NCI-H69 (cell line): ENCODE measurements around the gene VPS37D.
A peak's percentile ranks its signal among the peaks of the same experiment; 100 is the strongest.

Experiments used
- DNase-seq: peaks from one replicate; lab custom pipeline; 2025; lab: John Stamatoyannopoulos, UW

The VPS37D gene

DNA sequence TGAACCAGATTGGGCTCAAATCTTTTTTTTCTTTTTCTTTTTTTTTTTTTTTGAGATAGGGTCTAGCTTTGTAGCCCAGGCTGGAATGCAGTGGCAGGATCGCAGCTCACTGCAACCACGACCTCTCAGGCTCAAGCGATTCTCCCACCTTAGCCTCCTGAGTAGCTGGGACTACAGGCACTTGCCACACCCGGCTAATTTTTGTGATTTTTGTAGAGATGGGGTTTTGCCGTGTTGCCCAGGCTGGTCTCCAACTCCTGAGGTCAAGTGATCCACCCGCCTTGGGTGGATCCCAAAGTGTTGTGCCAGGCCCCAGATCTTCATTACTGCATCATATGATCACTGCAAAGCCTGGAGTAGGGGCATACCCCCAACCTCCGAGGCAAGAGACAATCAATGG lies 12.9 kb downstream of the VPS37D start:
- DNase-seq, result no peak

DNA sequence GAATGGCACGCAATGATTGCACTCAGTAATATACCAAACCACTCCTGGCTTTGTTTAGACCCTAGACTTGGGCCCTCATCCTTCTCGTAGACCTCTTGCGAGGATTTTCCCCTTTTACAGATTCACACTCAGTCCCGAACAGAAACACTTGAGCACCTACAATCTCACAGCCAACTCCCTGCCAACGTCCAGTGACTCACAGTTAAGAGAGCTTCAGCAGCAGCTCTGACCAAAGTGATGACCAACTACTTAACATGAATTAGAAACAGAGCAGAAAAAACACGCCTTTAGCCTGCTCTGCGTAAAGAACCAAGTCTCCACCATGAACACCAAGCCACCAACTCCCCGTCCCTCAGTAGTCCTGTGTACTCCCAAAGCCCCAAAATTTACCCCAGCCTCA lies 13.4 kb downstream of the VPS37D start:
- DNase-seq, result no peak

DNA sequence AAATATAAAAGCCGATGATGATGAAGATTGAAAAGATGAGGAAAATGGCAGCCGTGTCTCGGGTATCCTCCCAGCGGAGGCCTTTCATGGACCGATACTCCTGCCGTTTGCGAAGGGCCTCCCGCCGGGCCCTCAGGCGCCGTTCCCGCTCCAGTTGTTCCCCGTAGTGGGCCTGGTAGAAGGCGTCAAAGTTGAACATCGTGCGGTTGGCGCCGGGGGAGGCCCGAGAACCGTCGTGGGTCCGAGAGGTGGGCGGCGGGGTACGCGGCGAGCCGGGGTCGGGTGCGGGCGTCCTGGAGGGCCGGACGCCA lies 15.1 kb downstream of the VPS37D start:
- peak; percentile 46 for DNase-seq

DNA sequence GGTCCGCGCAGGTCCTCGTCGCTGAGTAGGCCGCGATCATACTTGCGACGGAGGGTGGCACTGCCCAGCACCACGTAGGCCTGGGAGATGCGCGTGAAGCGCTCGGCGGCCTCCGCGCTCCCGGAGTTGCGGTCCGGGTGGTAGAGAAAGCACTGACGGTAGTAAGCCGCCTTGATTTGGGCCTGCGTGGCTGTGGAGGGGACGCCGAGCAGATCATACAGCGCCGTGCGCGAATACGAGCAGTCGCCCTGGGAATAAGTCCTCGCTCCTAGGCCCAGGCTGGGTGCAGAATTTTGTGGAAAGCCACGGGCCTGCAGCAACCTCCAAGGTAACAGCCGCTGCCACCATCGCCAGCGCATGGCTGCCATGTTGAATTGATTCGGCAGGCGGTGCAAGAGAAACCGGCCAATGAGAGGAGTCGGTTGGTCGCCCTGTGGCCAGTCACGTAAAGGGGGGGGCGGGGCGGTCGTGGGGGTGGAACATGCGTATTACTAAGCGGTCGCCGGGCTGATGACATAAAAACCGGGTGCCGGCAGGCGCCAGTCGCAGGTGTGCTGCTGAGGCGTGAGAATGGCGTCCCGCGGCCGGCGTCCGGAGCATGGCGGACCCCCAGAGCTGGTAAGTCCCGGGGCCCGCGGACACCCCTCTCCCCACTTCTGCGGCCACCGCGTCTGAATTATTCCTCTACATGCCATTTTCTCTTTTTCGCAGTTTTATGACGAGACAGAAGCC lies 15.6 kb downstream of the VPS37D start, which contains the start of the genes BUD23 and DNAJC30:
TSS of gene BUD23 (plus strand) at position 542 of the 732 bp plus-strand sequence. CDS start at position 571, 29 bp downstream.
TSS of gene DNAJC30 (minus strand) at position 398 of the 732 bp plus-strand sequence. CDS start at position 368, 30 bp downstream.
- peak; percentile 99 for DNase-seq

DNA sequence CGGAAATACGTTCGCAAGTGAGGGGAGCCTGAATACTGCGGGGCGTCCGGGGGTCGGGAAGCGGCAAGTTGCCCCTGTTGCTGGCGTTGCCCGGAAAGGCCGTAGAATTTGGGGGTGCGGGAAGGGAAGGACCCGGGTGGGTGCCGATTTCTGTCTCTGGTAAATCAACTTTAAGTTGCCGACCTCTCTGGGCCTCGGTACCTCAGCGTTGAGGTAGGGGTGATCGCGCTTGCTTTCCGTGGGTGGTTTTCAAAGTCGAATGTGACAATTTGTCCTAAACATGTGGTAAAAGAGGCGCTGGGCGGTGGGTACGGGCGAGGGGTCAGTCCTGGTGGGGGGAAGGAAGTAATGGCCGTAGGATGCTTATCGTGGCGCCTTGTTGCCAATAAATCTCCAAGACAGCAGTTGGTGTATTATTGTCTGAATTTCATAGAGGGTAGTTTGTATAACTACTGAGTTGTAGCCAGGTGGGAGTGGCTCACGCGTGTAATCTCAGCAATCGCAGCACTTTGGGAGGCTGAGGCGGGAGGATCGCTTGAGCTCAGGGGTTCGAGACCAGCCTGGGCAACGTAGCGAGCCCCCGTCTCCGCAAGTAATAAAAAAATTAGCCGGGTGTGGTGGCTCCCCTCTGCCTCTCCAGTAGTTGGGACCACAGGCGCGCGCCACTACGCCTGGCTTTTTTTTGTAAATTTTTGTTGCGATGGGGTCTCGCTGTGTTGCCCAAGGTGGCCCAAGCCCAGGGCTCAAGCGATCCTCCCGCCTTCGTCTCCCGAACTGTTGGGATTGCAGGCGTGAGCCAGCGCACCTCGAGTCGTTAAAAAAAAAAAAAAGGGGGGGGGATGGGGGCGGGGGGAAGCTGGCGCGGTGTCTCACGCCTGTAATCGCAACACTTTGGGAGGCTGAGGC lies 16.4 kb downstream of the VPS37D start:
- peak; percentile 44 for DNase-seq

DNA sequence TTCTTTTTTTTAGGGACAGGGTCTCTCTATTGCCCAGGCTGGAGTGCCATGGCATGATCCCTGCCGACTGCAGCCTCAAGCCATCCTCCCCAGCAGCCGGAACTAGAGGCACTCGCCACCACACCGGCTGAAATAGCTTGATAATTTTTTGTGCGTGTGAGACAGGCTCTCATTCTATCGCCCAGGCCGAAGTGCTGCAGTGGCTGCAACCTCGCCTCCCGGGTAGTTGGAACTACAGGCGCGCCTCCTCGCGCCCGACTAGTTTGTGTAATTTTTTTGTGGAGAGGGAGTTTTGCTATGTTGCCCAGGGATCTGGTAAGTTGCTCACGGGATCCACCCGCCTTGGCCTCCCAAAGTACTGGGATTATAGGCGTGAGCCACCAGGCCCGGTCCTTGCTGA lies 17.7 kb downstream of the VPS37D start:
- DNase-seq, result no peak

DNA sequence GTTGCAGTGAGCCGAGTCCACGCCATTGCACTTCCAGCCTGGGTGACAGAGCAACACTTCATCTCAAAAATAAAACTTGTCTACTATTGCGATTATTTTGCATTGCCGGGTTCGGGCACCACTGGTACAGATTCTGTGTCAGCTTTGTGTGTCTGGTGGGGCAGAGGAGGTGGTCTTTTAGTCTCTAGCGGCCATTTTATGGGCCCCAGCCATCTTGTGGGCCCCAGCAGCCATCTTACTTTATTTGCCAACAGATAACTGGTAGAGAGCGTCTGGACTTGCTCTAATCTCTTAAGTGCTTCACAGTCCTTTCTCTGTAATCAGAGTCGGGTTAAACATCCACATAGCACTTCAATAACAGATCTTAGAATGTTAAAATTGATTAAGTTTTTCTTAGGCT lies 20.7 kb downstream of the VPS37D start:
- DNase-seq, result no peak

DNA sequence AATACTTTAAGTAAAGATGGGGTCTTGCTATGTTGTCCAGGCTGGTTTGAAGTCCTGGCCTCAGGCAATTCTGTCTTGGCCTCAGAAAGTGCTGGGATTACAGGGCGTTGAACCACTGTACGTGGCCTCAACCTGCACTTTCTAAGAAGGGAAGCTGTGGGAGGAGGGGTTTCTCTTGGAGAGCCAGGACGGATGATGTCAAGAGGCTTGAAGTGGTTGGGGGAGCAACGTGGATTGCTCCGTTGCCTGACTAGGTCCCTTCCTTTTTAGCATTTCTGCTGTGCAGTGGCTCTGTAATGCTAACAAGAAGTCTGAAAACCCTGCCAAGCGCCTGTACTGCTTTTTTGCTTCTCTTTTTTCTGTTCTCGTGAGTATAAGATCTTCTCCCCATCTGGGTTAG lies 23.0 kb downstream of the VPS37D start:
- no peak for DNase-seq

DNA sequence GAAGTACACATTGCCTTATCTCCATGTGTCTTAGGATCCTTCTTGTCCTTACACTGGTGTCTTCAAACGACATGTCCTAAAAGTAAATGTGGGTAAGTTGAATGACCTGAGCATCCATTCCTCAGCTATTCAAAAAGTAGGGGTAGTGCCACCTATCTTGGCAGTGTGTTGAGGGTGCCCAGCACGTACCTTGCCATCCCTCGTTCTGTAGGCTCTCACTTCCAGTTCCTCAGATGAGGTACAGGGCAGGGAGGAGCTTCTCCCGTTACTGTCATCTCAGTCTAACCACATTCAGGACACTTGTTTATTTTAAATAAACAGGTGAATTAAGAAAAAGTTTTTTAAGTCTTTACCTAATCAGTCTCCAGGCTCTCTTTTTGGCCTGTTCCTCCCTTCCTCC lies 28.7 kb downstream of the VPS37D start:
- DNase-seq, result no peak

DNA sequence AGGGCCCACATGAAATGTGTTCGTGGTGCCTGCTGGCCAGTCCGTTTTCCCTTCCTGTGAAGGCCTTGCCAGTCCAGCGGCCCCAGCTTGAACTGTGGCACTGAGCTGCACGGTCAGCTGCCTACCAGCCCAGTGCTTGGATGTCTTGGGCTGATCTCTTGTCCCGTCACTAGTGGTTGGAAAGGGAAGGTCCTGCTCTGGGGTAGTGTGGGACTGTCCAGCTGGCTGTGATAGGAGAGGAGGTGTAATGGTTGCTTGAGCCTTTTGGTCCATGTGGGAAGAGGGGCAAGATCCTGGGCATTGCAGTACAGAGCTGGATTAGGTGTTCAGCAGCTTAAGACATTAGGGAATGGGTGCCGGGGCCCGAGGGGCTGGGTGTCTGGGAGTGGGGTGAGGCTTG lies 30.8 kb downstream of the VPS37D start:
- no peak for DNase-seq

DNA sequence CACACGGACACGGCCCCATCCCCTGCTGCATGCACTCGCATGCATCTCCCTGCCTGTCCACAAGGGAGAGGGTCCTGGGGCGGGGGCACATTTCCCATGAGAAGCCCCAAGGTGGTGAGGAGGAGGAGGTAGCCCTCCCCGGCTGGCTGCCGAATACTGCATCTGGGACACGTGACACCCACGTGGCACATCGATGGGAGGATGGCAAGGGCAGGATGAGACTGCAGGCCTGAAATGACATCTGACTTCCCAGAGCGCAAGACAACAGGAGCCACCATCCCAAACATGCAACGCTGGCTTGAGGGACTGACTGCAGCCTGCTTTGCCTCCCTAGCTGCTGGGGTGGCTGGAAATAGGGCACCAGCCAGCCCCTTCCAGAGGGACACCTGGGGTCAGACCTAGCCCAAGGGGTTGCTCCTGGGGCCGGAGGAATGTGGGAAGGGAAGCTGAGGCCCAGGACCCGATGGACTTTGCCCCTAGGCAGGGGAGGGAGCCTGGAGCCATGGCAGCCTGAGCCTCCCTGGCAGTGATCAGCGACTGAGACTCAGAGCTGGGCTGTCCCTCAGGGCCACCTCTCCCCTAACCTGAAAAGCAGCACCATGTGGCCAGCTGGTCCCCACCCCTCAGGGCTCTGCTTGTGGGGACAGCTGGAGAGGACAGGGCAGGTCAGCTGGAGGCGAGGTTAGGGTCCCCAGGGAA lies 31.9 kb downstream of the VPS37D start:
- DNase-seq, result no peak

DNA sequence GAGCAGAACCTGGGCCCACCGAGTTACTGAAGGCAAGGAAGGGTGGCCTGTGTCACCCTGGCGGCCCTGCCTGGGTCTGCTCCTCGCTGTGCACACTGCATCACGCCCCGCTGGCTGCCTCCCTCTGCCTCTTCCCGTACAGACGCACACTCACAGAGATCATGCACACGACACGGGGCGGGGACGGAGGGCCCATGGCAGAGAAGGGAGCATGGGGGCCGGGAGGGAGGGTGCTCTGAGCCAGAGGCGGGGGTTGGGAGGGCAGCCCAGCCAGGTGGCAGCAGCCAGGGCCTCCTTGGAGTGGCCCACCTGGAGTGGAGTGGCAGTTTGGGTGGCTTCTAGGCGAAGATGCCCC lies 32.4 kb downstream of the VPS37D start:
- no peak for DNase-seq

DNA sequence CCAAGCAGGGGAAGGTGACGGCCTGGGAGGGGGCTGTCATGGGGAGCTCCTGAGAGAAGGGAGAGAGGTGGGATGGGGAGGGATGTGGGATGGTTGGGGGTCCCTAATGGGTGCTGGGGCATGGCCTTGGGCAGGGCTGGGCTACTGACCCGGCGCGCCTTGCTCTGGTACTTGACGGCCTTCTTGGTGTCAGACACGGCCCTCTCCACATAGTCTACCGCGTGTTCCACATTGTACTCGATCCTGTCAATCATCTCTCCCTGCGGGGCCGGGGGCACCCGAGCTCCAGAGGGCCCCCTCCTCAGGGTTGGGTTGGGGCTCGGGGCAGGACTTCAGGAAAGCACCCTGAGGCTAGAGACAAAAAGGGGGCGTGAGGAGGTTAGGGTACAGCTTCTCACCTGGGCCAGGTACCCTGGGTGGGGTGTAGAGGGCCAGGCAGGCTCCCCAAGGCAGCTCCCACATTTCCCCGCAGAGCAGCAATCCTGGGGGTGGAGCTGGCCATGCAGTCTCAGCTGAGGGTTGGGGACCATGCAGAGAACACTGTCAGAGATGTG lies 33.0 kb downstream of the VPS37D start:
- DNase-seq, result no peak

DNA sequence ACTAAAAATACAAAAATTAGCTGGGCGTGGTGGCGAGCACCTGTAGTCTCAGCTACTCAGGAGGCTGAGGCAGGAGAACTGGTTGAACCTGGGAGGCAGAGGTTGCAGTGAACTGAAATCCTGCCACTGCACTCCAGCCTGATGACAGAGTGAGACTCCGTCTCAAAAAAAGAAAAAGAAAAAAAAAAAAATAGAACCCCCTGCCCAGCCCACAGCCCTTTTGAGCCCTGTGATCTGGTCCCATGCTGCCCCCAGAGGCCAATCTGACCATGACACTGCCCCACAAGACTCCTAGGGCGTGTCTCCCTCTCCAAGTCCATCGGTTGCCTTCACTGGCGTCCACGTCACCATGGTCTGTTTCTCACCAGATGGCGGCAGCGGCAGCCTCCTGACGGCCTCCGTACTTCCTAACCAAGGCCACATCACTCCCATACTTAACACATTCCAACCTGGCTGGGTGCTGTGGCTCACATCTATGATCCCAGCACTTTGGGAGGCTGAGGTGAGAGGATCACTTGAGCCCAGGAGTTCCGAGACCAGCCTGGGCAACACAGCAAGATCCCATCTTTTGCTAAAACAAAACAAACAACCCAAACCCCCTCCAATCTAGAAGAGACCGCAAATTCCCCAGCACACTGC lies 33.8 kb downstream of the VPS37D start:
- peak; percentile 53 for DNase-seq

DNA sequence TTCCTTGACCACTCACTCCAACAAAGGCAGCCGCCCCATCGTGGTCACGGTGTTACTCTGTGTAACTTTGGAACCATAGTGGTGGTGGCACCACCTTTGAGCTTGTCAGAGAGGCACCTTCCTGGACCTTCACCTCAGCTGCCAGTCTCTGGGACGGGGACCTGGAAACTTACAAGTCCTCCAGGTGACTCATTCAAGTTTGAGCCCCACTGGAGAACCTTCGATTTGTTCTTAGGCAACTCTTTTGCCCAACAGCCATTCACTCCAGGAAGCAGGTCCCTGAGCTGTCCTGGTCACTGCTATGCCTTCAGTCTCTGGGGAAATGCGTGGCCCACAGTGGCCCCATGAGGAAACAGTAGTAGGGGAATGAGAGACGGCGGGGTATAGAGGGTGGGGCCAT lies 34.6 kb downstream of the VPS37D start:
- no peak for DNase-seq

DNA sequence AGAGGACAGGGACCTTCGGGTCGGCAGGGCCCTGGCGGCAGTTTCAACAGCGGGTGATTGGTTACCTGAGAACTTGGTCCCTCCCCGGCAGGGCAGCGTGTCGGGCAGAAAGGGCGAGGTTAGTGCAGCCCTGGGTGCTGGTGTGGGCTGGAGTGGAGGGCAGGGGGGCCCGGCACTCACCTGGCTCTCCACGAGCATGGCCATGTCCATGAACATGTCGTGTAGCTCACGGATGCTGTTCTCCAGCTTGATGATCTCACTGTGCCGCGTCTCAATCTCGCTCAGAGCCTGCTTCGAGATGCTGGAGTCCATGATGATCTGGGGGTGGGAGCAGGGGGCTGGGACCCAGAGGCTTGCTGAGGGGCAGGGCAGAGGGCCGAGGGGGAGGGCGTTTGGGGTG lies 35.0 kb downstream of the VPS37D start:
- DNase-seq, result no peak

DNA sequence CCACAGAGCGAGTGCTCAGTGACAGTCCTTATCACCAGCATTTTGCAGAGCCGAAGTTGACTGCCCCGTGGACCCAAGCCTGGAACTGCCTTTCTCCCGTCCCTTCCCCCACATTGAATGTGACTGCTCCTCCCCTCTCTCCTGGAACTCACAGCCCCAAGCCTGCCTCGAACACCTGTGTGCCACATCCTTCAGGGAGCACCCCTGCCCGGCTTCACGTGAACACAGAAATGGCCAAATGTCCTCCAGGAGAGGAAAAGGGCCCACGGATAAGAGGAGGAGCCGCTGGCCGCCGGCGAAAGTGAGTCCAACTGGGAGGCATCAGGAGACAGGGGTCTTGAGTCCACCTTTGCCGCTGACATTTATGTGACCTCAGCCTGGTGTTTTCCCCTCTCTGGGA lies 35.6 kb downstream of the VPS37D start:
- no peak for DNase-seq

DNA sequence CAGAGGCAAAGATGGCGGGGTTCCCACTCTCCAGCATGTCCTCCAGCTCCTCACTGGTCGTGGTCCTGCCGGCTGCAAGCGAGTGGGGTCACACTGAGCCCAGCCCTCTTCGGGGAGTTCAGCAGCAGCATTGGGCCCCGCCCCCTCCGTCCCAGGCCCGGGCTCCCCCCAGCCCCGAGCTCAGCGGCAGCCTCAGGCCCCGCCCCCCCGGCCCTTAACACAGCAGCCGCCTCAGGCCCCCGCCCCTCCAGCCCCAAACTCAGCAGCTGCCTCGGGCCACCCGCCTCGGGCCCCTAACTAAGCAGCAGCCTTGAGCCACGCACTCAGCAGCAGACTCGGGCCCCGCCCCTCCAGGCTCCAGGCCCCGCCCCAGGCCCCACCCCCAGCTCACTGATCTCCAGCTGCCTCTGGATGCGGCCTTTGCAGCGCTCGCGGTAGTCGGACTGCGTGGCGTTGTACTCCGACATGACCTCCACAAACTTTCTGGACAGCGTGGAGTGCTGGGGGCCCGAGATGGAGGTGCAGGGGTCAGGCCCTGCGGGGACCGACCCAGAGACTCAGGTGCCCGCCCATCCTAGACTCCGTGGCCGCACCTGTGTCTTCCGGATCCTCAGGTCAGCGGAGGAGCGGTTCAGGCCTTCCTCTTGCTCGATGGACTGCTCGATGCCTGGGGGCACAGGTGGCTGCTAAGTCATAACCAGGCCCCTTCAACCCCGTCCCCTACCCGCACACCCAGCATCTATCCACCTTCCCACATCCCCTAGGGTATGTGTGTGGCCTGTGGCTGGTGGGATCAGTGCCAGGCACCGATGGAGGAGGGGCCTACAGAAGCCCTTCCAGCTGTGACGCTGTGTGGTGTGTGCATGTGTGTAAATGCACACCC lies 36.4 kb downstream of the VPS37D start:
- peak; percentile 64 for DNase-seq

DNA sequence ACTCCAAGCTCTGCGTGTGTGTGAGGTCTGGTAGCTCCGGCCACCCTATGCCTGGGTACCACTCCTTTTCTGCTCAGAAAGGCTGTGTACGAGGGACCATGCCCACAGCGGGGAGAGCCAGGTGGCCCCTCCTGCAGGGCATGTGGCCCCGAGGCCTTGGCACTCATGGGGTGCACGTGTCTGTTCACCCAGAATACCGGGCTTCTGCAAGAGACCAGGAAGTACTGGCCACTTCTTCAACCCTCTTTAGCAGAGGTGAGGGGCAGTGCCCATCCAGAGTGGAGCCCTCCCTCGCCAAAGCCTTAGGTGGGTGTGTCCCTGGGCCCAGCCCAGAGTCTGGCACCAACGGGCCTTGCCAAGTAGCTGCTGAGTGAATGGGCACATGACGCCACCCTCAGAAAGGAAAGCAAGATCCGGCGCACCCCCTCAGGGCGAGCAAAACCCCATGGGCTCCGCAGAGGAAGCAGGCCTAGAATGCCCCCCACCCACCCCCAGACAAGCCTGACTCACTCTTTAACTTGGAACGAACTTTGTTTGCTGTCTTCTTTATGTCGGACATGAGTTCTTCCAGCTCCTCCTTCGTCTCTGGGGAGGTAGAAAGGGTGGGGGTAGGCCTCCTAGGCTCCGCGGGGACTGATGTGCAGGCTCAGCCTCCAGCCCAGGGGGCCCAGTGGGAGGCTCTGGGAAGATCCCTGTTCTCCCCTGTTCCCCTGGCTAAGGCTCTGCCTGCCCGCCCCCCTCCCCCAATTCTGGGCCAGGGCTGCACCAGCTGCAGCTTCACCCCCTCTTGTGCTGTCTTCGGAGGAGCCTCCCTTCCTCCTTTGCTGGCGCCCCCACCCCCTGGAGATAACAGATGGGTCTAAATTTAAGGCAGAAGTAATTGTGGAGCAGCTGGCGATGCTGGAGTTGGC lies 37.3 kb downstream of the VPS37D start:
- DNase-seq, result peak; percentile 98

DNA sequence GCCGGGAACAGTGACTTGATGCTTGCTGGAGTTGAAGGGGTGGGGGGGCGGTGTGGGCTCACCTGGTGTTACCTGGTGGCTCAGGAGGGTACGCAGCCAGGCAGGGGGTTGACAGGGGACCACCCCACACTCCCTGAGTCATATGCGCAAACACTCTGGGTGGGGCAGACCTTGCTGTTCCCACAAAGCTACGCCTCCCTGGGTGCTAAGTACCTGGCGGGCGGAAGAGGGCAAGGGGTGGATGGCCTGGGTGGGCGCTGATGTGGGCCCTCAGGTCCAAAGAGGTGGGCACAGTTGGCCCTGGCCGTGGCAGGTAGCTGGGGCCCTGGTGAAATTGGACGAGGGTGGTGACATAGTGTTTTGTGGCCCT lies 37.9 kb downstream of the VPS37D start:
- no peak for DNase-seq
